HepG2 (cell line): ENCODE measurements around the gene STK40.

Source experiments
- IRF2 ChIP-seq: IDR thresholded peaks from 2 replicates; pipeline ENCODE4 v1.6.1; 2018; ENCODE audit warnings: missing genetic modification reagents, missing compliant biosample characterization
- ZNF713 ChIP-seq: sonication (generic); formaldehyde crosslinking; IDR thresholded peaks from 2 replicates; pipeline ENCODE4 v1.4.0; 2020; ENCODE audit warnings: mild to moderate bottlenecking, missing genetic modification reagents
- TF ChIP-seq, protein P1 (sequence below): sonication (generic); formaldehyde crosslinking; IDR thresholded peaks from 2 replicates; pipeline ENCODE4 v1.8.1; 2023; ENCODE audit warnings: missing genetic modification reagents, inconsistent platforms, borderline replicate concordance
- TF ChIP-seq, protein P2 (sequence below): sonication (generic); formaldehyde crosslinking; IDR thresholded peaks from 2 replicates; pipeline ENCODE4 v1.8.1; 2023; ENCODE audit warnings: mild to moderate bottlenecking, inconsistent platforms, moderate library complexity, missing genetic modification reagents, borderline replicate concordance
- TF ChIP-seq, protein P3 (sequence below): sonication (generic); formaldehyde crosslinking; IDR thresholded peaks from 2 replicates; pipeline ENCODE4 v1.4.0; 2020; ENCODE audit warnings: missing genetic modification reagents
- TF ChIP-seq, protein P4 (sequence below): sonication (generic); formaldehyde crosslinking; IDR thresholded peaks from 2 replicates; pipeline ENCODE4 v1.5.0; 2020; ENCODE audit warnings: mild to moderate bottlenecking, missing genetic modification reagents, moderate library complexity

- TF ChIP-seq, protein P1, sequence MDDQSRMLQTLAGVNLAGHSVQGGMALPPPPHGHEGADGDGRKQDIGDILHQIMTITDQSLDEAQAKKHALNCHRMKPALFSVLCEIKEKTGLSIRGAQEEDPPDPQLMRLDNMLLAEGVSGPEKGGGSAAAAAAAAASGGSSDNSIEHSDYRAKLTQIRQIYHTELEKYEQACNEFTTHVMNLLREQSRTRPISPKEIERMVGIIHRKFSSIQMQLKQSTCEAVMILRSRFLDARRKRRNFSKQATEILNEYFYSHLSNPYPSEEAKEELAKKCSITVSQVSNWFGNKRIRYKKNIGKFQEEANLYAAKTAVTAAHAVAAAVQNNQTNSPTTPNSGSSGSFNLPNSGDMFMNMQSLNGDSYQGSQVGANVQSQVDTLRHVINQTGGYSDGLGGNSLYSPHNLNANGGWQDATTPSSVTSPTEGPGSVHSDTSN (CRISPR knock-in tag) = no peak
- no peak for TF ChIP-seq ZNF713
- TF ChIP-seq, protein P2, sequence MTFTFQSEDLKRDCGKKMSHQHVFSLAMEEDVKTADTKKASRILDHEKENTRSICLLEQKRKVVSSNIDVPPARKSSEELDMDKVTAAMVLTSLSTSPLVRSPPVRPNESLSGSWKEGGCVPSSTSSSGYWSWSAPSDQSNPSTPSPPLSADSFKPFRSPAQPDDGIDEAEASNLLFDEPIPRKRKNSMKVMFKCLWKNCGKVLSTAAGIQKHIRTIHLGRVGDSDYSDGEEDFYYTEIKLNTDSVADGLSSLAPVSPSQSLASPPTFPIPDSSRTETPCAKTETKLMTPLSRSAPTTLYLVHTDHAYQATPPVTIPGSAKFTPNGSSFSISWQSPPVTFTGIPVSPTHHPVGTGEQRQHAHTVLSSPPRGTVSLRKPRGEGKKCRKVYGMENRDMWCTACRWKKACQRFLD (CRISPR knock-in tag) = no peak
- TF ChIP-seq, protein P3, sequence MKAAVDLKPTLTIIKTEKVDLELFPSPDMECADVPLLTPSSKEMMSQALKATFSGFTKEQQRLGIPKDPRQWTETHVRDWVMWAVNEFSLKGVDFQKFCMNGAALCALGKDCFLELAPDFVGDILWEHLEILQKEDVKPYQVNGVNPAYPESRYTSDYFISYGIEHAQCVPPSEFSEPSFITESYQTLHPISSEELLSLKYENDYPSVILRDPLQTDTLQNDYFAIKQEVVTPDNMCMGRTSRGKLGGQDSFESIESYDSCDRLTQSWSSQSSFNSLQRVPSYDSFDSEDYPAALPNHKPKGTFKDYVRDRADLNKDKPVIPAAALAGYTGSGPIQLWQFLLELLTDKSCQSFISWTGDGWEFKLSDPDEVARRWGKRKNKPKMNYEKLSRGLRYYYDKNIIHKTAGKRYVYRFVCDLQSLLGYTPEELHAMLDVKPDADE (CRISPR knock-in tag) = no peak
- TF ChIP-seq, protein P4, sequence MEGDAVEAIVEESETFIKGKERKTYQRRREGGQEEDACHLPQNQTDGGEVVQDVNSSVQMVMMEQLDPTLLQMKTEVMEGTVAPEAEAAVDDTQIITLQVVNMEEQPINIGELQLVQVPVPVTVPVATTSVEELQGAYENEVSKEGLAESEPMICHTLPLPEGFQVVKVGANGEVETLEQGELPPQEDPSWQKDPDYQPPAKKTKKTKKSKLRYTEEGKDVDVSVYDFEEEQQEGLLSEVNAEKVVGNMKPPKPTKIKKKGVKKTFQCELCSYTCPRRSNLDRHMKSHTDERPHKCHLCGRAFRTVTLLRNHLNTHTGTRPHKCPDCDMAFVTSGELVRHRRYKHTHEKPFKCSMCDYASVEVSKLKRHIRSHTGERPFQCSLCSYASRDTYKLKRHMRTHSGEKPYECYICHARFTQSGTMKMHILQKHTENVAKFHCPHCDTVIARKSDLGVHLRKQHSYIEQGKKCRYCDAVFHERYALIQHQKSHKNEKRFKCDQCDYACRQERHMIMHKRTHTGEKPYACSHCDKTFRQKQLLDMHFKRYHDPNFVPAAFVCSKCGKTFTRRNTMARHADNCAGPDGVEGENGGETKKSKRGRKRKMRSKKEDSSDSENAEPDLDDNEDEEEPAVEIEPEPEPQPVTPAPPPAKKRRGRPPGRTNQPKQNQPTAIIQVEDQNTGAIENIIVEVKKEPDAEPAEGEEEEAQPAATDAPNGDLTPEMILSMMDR = no peak
- no peak for TF ChIP-seq IRF2 (CRISPR knock-in tag)
These were observed 1.6 kb upstream of the STK40 start for GRCh38 chr1:36387141-36387949.
